B cell (primary cell): ENCODE measurements around the gene TNIK. TPM values are rescaled to one million over a fixed set of nuclear protein-coding genes. Genes with fewer than 3 reads are reported as not detected.

ENCODE experiments used
- ATAC-seq: fragments of 200-7000 bp; cut with Tn5 transposase; one replicate; pipeline ENCODE4 v1.10.0; 2021; ENCODE audit warnings: low read depth, mild to moderate bottlenecking, moderate number of reproducible peaks, moderate library complexity
- CTCF ChIA-PET: fragments of 350-600 bp; sonication (Branson Sonifier 250); formaldehyde crosslinking; loops from one replicate; lab custom pipeline; 2021; ENCODE audit warnings: antibody characterized with exemption, inconsistent platforms; lab: Charles Lee
- POLR2A ChIA-PET: fragments of 350-600 bp; sonication (Branson Sonifier 250); formaldehyde crosslinking; loops from one replicate; lab custom pipeline; 2021; ENCODE audit warnings: antibody characterized with exemption; lab: Charles Lee
- DNase-seq: peaks from one replicate; pipeline ENCODE4 v3.0.0; 2013
- H2AFZ ChIP-seq: 2 replicates; pipeline ENCODE4 v1.6.1; 2012; ENCODE audit warnings: mild to moderate bottlenecking, low read depth, low read length; ENCODE audit not compliant: insufficient read depth, poor library complexity, severe bottlenecking
- H3K27ac ChIP-seq, 2 donors: 1 replicate in 1 of 2; 2 replicates in 1 of 2; pipeline ENCODE4 v1.5.1; 2012 to 2013; ENCODE audit warnings: low read length in 2 of 2, mild to moderate bottlenecking in 2 of 2, moderate library complexity in 1 of 2
- H3K27me3 ChIP-seq, 4 experiments: fragments of 200-600 bp in 1 of 4; sonication (generic) in 1 of 4; replicated peaks in 1 of 4; 1 replicate in 2 of 4; 2 replicates in 2 of 4; pipeline versions ENCODE4 v1.6.1 to v1.7.0; 2013 to 2016; ENCODE audit warnings: low read length in 3 of 4, mild to moderate bottlenecking in 2 of 4, mixed read lengths in 1 of 4, moderate library complexity in 1 of 4; ENCODE audit not compliant: insufficient read depth in 4 of 4, control insufficient read depth in 3 of 4; ENCODE audit errors: control extremely low read depth in 1 of 4
- H3K36me3 ChIP-seq, 2 experiments: replicated peaks in 1 of 2; 1 replicate in 1 of 2; 2 replicates in 1 of 2; pipeline versions ENCODE4 v1.6.1 to v1.7.1; 2013; ENCODE audit warnings: low read length in 1 of 2; ENCODE audit not compliant: insufficient read depth in 2 of 2, control insufficient read depth in 1 of 2; ENCODE audit errors: control extremely low read depth in 1 of 2, extremely low read depth in 1 of 2
- H3K4me1 ChIP-seq, 2 donors: fragments of 200-600 bp in 1 of 2; sonication (generic) in 1 of 2; 1 replicate in 1 of 2; 2 replicates in 1 of 2; pipeline versions ENCODE4 v1.5.1 to v1.6.1; 2013 to 2017; ENCODE audit warnings: low read length in 2 of 2; ENCODE audit not compliant: control insufficient read depth in 2 of 2, insufficient read depth in 2 of 2
- H3K4me2 ChIP-seq: replicated peaks from 2 replicates; pipeline ENCODE3; 2012; ENCODE audit warnings: mild to moderate bottlenecking, low read depth, low read length; ENCODE audit not compliant: poor library complexity, severe bottlenecking
- H3K4me3 ChIP-seq, 5 experiments: fragments of 200-600 bp in 1 of 5; sonication (generic) in 1 of 5; 1 replicate in 3 of 5; 2 replicates in 2 of 5; pipeline versions ENCODE4 v1.5.1 to v1.7.0; 2011 to 2016; ENCODE audit warnings: low read length in 4 of 5, mild to moderate bottlenecking in 4 of 5, low read depth in 2 of 5, control low read depth in 1 of 5, moderate library complexity in 1 of 5; ENCODE audit not compliant: insufficient read depth in 1 of 5; ENCODE audit errors: control extremely low read depth in 1 of 5, extremely low read depth in 1 of 5
- H3K79me2 ChIP-seq: fragments of 200-600 bp; sonication (generic); one replicate; pipeline ENCODE4 v1.6.0; 2016; ENCODE audit warnings: low read length; ENCODE audit not compliant: control insufficient read depth, insufficient read depth
- H3K9ac ChIP-seq: fragments of 200-600 bp; sonication (generic); 2 replicates; pipeline ENCODE4 v1.6.1; 2017; ENCODE audit warnings: mild to moderate bottlenecking, low read length, moderate library complexity
- H3K9me3 ChIP-seq, 3 donors: one replicate each; pipeline versions ENCODE4 v1.6.1 to v1.7.1; 2013; ENCODE audit warnings: low read length in 2 of 3; ENCODE audit not compliant: control insufficient read depth in 2 of 3, insufficient read depth in 1 of 3; ENCODE audit errors: control extremely low read depth in 1 of 3
- H4K20me1 ChIP-seq: 2 replicates; pipeline ENCODE4 v1.6.0; 2012; ENCODE audit warnings: mild to moderate bottlenecking, low read length; ENCODE audit not compliant: insufficient read depth, control insufficient read depth, poor library complexity, severe bottlenecking
- H3K27ac Mint-ChIP-seq: one replicate; pipeline ENCODE4 v1.8.0; 2021; ENCODE audit warnings: mixed read lengths
- H3K27me3 Mint-ChIP-seq: one replicate; pipeline ENCODE4 v1.8.0; 2021; ENCODE audit warnings: mixed read lengths
- H3K4me1 Mint-ChIP-seq: one replicate; pipeline ENCODE4 v1.8.0; 2021; ENCODE audit warnings: mixed read lengths
- H3K4me3 Mint-ChIP-seq: one replicate; pipeline ENCODE4 v1.8.0; 2021; ENCODE audit warnings: mixed read lengths
- H3K9me3 Mint-ChIP-seq: one replicate; pipeline ENCODE4 v1.8.0; 2022; ENCODE audit warnings: mixed read lengths; ENCODE audit not compliant: insufficient read depth
- EZH2 ChIP-seq: IDR thresholded peaks from 2 replicates; pipeline ENCODE4 v1.6.1; 2012; ENCODE audit warnings: borderline replicate concordance, low read depth, mild to moderate bottlenecking, moderate library complexity, low read length; ENCODE audit not compliant: insufficient read depth, poor library complexity, severe bottlenecking
- WGBS: methylation state at CpG from one replicate; pipeline ENCODE4 v1.1.5; 2013; ENCODE audit warnings: missing lambda C conversion rate; ENCODE audit not compliant: insufficient coverage; 5-methylcytosine and 5-hydroxymethylcytosine counted together
- intact Hi-C: fragments of 100-400 bp; cut with micrococcal nuclease; formaldehyde crosslinking; loops from one replicate; pipeline ENCODE4 v1.10.0; 2022
- polyA plus RNA-seq: library from polyadenylated mRNA; depleted of rRNA; stranded (reverse); fragments of >200 nt; gene quantifications from 2 replicates; pipeline ENCODE4 v1.2.3, GENCODE V29; 2012
- total RNA-seq, 2 donors: library from RNA; stranded (reverse); fragments of 120-200 nt in 1 of 2; gene quantifications; 1 replicate in 1 of 2; 2 replicates in 1 of 2; pipeline versions ENCODE4 v1.2.3 to v1.2.4, GENCODE V29; 2013 to 2022
- TF ChIP-seq, protein P1 (sequence below): fragments of 200-600 bp; IDR thresholded peaks from one replicate; pipeline ENCODE4 v1.8.0; 2022; ENCODE audit warnings: antibody characterized with exemption, mild to moderate bottlenecking

Gene TNIK
- total and polyA plus RNA-seq, 2 donors (not counting 1 experiment from before 2014, with no cell fraction given): 0.66 to 7.7 TPM

DNA sequence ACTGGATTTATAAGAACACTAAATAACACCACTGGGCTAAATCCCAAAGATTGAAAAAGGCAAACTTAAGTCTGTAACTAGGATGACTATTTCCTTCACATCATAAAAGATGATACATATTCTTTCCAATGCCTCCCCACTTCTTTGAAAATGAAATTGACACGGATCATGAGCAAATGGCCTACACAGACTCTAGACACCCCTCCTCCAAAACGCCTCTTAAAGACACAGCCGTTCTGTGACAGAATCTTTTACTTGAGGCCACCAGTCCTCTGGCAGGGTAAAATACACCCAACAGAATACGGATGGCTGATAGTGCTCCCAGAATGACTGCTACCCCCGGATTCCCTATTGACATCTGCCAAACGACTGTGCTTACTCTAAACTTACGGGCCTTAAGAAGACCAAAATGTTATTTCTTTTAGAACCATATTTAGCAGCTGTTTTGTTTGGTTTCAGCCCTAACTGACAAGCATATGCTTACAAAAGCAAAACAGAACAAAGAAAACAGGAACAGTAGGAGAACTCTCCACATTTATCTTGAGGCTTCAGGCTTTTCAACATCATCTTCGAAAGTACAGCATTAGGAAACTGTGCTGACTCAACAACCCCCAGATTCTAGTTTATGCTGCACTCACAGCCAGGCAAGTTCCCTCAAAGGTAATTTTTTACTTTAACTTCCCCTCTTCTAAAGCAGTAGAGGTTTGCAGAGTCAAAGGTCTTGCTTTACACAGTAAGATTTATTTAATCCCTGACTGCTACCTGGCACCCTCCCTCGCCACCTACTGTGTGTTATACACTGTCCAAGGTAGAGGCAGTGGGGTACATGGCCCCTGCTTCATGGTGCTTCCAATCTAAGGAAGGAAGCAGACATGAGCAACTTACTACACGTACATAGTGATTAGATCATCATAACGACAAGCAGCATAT is 84.3 kb downstream of the TNIK start:
- Histone ChIP-seq H4K20me1 (no peaks in the 10 kb centered on the region), H3K4me3 (no peak overlapping the region), H3K27me3 (no peaks in the 10 kb centered on the region), H3K9ac (no peak overlapping the region), H3K27ac (no peak overlapping the region), H3K9me3 (no peaks in the 10 kb centered on the region), H3K79me2 (no peaks in the 10 kb centered on the region), H2AFZ (no peak overlapping the region), H3K4me1 (no peaks in the 10 kb centered on the region), H3K4me2 (no peak overlapping the region), H3K36me3 (no peaks in the 10 kb centered on the region)
- Mint-ChIP-seq H3K4me1 (no peaks in the 10 kb centered on the region), H3K27me3 (no peaks in the 10 kb centered on the region), H3K9me3 (no peaks in the 10 kb centered on the region), H3K4me3 (no peak overlapping the region), H3K27ac (no peak overlapping the region)
- no peak for DNase-seq
- CTCF ChIA-PET: no interaction called here
- intact Hi-C loops: no loop called here
- WGBS: 85% methylated on average over 8 of the region's 11 CpGs
- POLR2A ChIA-PET: no interaction called here
- no peak for ATAC-seq
- no peak for TF ChIP-seq EZH2
- TF ChIP-seq, protein P1, sequence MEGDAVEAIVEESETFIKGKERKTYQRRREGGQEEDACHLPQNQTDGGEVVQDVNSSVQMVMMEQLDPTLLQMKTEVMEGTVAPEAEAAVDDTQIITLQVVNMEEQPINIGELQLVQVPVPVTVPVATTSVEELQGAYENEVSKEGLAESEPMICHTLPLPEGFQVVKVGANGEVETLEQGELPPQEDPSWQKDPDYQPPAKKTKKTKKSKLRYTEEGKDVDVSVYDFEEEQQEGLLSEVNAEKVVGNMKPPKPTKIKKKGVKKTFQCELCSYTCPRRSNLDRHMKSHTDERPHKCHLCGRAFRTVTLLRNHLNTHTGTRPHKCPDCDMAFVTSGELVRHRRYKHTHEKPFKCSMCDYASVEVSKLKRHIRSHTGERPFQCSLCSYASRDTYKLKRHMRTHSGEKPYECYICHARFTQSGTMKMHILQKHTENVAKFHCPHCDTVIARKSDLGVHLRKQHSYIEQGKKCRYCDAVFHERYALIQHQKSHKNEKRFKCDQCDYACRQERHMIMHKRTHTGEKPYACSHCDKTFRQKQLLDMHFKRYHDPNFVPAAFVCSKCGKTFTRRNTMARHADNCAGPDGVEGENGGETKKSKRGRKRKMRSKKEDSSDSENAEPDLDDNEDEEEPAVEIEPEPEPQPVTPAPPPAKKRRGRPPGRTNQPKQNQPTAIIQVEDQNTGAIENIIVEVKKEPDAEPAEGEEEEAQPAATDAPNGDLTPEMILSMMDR: no peak

DNA sequence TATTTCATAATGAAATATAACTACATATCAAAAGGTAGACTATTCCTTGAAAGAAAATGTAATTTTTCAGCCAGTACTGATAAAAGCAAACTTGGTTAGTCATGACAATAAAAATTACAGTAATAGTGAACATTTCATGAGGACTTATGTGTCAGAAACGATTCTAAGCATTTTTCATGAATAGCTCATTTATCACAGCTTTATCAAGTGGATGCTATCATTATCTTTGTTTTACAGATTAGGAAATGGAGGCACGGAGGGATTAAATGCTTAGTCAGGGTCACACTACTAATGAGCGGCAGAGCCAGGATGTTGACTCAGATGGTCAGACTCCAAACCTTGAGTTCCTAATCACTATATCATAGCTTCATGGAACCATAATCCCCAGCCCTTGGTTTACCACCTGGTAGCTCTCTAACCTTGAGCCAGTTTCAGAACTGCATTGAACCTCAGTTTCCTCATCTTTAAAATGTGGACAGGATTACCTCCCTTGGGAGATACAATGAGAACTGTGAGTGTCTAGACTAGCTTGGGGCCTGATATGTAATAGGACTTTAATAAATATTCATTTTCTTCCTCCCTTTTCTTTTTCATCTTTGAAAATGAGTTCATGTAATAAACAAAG is 85.4 kb downstream of the TNIK start:
- Histone ChIP-seq H3K4me2 (no peak overlapping the region), H3K27ac (no peak overlapping the region), H4K20me1 (no peaks in the 10 kb centered on the region), H3K36me3 (no peaks in the 10 kb centered on the region), H3K4me1 (no peaks in the 10 kb centered on the region), H3K4me3 (no peak overlapping the region), H3K9ac (no peak overlapping the region), H2AFZ (no peak overlapping the region), H3K9me3 (no peaks in the 10 kb centered on the region), H3K27me3 (no peaks in the 10 kb centered on the region), H3K79me2 (no peaks in the 10 kb centered on the region)
- Mint-ChIP-seq H3K4me3 (no peak overlapping the region), H3K4me1 (no peaks in the 10 kb centered on the region), H3K27me3 (no peaks in the 10 kb centered on the region), H3K27ac (no peak overlapping the region), H3K9me3 (no peaks in the 10 kb centered on the region)
- intact Hi-C loops: no loop called here
- POLR2A ChIA-PET: no interaction called here
- CTCF ChIA-PET: no interaction called here
- ATAC-seq (no peak), DNase-seq (no peak)
- 100% methylated on average over 1 of the region's 3 CpGs for WGBS
- TF ChIP-seq, protein P1: no peak
- no peak for TF ChIP-seq EZH2
